Neuronal stem cell (in vitro differentiated cells): Measurements from ENCODE around the gene CCZ1B.
A peak's percentile ranks its signal among the peaks of the same experiment; 100 is the strongest.
"Not testable (repeated sequence)": the region's sequence is repeated elsewhere in the genome, so short reads cannot be mapped to it uniquely, and the experiment has no call there.

Experiments used
- DNase-seq: peaks from one replicate; pipeline ENCODE4 v3.0.0-alpha.2; 2013; ENCODE audit warnings: low spot score
- H2AFZ ChIP-seq: one replicate; pipeline ENCODE4 v1.6.1; 2013; ENCODE audit warnings: mild to moderate bottlenecking, low read length, inconsistent platforms
- H2AK5ac ChIP-seq: 2 replicates; pipeline ENCODE4 v1.6.1; 2013; ENCODE audit warnings: low read depth, mild to moderate bottlenecking, inconsistent platforms, low read length, moderate library complexity, mixed read lengths
- H2BK120ac ChIP-seq: 2 replicates; pipeline ENCODE4 v1.6.1; 2013; ENCODE audit warnings: low read depth, mild to moderate bottlenecking, inconsistent platforms, low read length, moderate library complexity, mixed read lengths
- H2BK12ac ChIP-seq: one replicate; pipeline ENCODE4 v1.6.1; 2013; ENCODE audit warnings: low read length, inconsistent platforms
- H2BK15ac ChIP-seq: 2 replicates; pipeline ENCODE4 v1.6.1; 2013; ENCODE audit warnings: mild to moderate bottlenecking, low read length, inconsistent platforms, mixed read lengths
- H2BK5ac ChIP-seq: one replicate; pipeline ENCODE4 v1.6.1; 2013; ENCODE audit warnings: inconsistent platforms, mild to moderate bottlenecking, low read length, moderate library complexity
- H3K14ac ChIP-seq: one replicate; pipeline ENCODE4 v1.6.1; 2013; ENCODE audit warnings: low read length, inconsistent platforms
- H3K18ac ChIP-seq: 2 replicates; pipeline ENCODE4 v1.6.1; 2013; ENCODE audit warnings: low read length, inconsistent platforms
- H3K23ac ChIP-seq: 2 replicates; pipeline ENCODE4 v1.6.1; 2013; ENCODE audit warnings: low read depth, mild to moderate bottlenecking, mixed read lengths, low read length, inconsistent platforms; ENCODE audit not compliant: poor library complexity
- H3K27ac ChIP-seq: replicated peaks from 3 replicates; pipeline ENCODE4 v1.5.1; 2013; ENCODE audit warnings: low read length, inconsistent platforms
- H3K27me3 ChIP-seq, 3 experiments: 2 replicates each; pipeline ENCODE4 v1.6.1; 2013; ENCODE audit warnings: low read length in 3 of 3, mild to moderate bottlenecking in 2 of 3, inconsistent platforms in 1 of 3, low read depth in 1 of 3, mixed read lengths in 1 of 3, moderate library complexity in 1 of 3; ENCODE audit not compliant: control insufficient read depth in 3 of 3, insufficient read depth in 3 of 3
- H3K36me3 ChIP-seq, 2 donors: replicated peaks in 1 of 2; 2 replicates each; pipeline ENCODE4 v1.6.1; 2013; ENCODE audit warnings: low read length in 2 of 2; ENCODE audit not compliant: control insufficient read depth in 2 of 2, insufficient read depth in 2 of 2
- H3K4ac ChIP-seq: 2 replicates; pipeline ENCODE4 v1.6.1; 2013; ENCODE audit warnings: inconsistent platforms, mild to moderate bottlenecking, low read length, moderate library complexity
- H3K4me1 ChIP-seq, 2 donors: 1 replicate in 1 of 2; 2 replicates in 1 of 2; pipeline ENCODE4 v1.6.1; 2013; ENCODE audit warnings: low read length in 2 of 2, low read depth in 1 of 2; ENCODE audit not compliant: control insufficient read depth in 2 of 2, insufficient read depth in 1 of 2
- H3K4me2 ChIP-seq: one replicate; pipeline ENCODE4 v1.6.1; 2013; ENCODE audit warnings: mild to moderate bottlenecking, low read length, inconsistent platforms; ENCODE audit not compliant: insufficient read depth, poor library complexity, severe bottlenecking
- H3K4me3 ChIP-seq, 2 donors: 2 replicates each; pipeline ENCODE4 v1.5.1; 2013; ENCODE audit warnings: low read length in 2 of 2, mild to moderate bottlenecking in 2 of 2, inconsistent platforms in 1 of 2, moderate library complexity in 1 of 2
- H3K79me1 ChIP-seq: one replicate; pipeline ENCODE4 v1.6.1; 2013; ENCODE audit warnings: low read depth, mild to moderate bottlenecking, inconsistent platforms, low read length, moderate library complexity
- H3K9ac ChIP-seq: one replicate; pipeline ENCODE4 v1.6.1; 2013; ENCODE audit warnings: mild to moderate bottlenecking, low read depth, low read length, inconsistent platforms; ENCODE audit not compliant: poor library complexity
- H3K9me3 ChIP-seq, 2 donors: replicated peaks in 1 of 2; 2 replicates each; pipeline versions ENCODE3 to v1.6.1; 2013; ENCODE audit warnings: low read length in 2 of 2, mild to moderate bottlenecking in 2 of 2, inconsistent platforms in 1 of 2, low read depth in 1 of 2, mixed read lengths in 1 of 2, moderate library complexity in 1 of 2; ENCODE audit not compliant: control insufficient read depth in 2 of 2, insufficient read depth in 1 of 2
- H4K8ac ChIP-seq: one replicate; pipeline ENCODE4 v1.6.1; 2013; ENCODE audit warnings: low read depth, mild to moderate bottlenecking, inconsistent platforms, low read length, moderate library complexity
- H4K91ac ChIP-seq: one replicate; pipeline ENCODE4 v1.6.1; 2013; ENCODE audit warnings: low read length, low read depth, mild to moderate bottlenecking, inconsistent platforms; ENCODE audit not compliant: poor library complexity
- WGBS, 2 donors: extraction: QIAGEN DNeasy Blood & Tissue Kit; methylation state at CpG; one replicate each; pipeline ENCODE4 v1.1.7; 2013; ENCODE audit warnings: missing lambda C conversion rate in 2 of 2, mixed read lengths in 1 of 2; ENCODE audit not compliant: insufficient read length in 2 of 2, insufficient replicate concordance in 1 of 2; ENCODE audit errors: extremely low coverage in 2 of 2; 5-methylcytosine and 5-hydroxymethylcytosine counted together

CCZ1B gene

DNA sequence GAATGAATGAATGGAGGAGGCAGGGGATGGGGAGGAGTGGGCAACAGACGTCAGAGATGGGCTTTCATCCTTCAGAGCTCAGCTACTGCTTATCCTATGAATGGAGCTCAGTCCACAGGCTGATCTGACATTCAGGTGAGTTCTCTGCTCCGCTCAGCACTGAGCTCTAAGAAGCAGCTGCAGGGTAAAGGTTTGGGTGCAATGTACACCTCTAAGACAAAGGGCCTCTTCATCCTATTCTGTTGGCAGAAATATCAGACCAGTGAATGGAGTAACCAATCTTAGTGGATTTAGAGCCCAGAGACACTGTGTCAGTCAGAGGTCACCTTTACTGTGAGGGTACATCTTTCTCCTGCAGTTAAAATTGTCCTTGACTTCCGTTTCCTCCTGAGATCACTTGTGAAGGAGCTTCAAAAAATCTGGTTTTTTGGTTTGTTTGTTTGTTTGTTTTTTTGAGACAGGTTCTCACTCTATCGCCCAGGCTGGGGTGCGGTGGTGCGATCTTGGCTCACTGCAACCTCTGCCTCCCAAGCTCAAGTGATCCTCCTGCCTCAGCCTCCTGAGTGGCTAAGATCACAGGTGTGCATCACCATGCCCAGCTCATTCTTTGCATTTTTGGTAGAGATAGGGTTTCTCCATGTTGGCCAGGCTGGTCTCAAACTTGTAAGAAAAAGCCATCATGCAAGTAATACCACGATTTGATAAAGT is 5.1 kb upstream of the CCZ1B start:
- H3K23ac ChIP-seq, result no peak overlapping the region
- H3K4me1 ChIP-seq, result peaks cover 0 to 2% of the 10 kb centered on the region in 2 donors
- H2BK120ac ChIP-seq, result no peak overlapping the region
- H2AFZ ChIP-seq, result no peak overlapping the region
- H3K4me2 ChIP-seq, result no peak overlapping the region
- H3K9me3 ChIP-seq, result no peaks in the 10 kb centered on the region
- H3K79me1 ChIP-seq, result no peaks in the 10 kb centered on the region
- DNase-seq, result no peak
- H3K18ac ChIP-seq, result no peak overlapping the region
- peaks cover 0 to 4% (median 0%) of the 10 kb centered on the region in 3 experiments for H3K27me3 ChIP-seq
- H3K4ac ChIP-seq, result no peak overlapping the region
- H2BK15ac ChIP-seq, result no peak overlapping the region
- no peak overlapping the region for H2BK12ac ChIP-seq
- H3K4me3 ChIP-seq, result no peak overlapping the region
- H4K91ac ChIP-seq, result no peak overlapping the region
- peak overlapping the region; percentile 28 for H2AK5ac ChIP-seq
- no CpG with 5 or more reads among the region's 7 CpGs for WGBS, 2 donors
- H2BK5ac ChIP-seq, result no peak overlapping the region
- H3K36me3 ChIP-seq, result no peaks in the 10 kb centered on the region
- peak overlapping the region; percentile 17 for H4K8ac ChIP-seq
- peak overlapping the region; percentile 44 for H3K9ac ChIP-seq
- no peak overlapping the region for H3K27ac ChIP-seq
- H3K14ac ChIP-seq, result peak overlapping the region; percentile 27

DNA sequence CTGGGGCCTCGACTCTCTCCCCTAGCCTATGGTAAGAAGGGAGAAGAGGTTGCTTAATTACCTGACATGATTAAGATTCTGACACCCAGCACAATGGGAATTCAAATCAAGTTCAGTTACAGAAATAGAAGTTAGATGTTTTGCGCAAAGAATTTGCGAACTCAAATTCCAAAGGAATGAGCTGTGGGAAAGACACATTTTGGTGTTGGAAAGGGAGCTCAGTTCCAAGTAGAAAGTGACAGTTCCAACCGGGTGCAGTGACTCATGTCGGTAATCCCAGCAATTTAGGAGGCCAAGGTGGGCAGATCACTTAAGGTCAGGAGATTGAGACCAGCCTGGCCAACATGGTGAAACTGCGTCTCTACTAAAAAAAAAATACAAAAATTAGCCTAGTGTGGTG is 4.0 kb upstream of the CCZ1B start:
- H3K23ac ChIP-seq, H3K4me2 ChIP-seq, H3K4ac ChIP-seq, H3K14ac ChIP-seq, H3K4me1 ChIP-seq, H2AK5ac ChIP-seq, H2BK120ac ChIP-seq, H3K9me3 ChIP-seq, H4K91ac ChIP-seq, H3K79me1 ChIP-seq, H3K9ac ChIP-seq, H2BK5ac ChIP-seq, H3K18ac ChIP-seq, H3K27ac ChIP-seq, H3K27me3 ChIP-seq, H2BK15ac ChIP-seq, H3K4me3 ChIP-seq, DNase-seq, H2AFZ ChIP-seq, H2BK12ac ChIP-seq, H4K8ac ChIP-seq, H3K36me3 ChIP-seq: not testable (repeated sequence)
- WGBS, 2 donors, result no CpG with 5 or more reads among the region's 6 CpGs

- WGBS, 2 donors, result no CpG with 5 or more reads among the region's 5 CpGs
- not testable (repeated sequence) for H4K8ac ChIP-seq
Measured at GRCh38 chr7:6829616-6830015, 3.5 kb upstream of the CCZ1B start.

GRCh38 chr7:6827180-6827579 is 1.1 kb upstream of the CCZ1B start:
- H2BK12ac ChIP-seq, H3K23ac ChIP-seq: not testable (repeated sequence)

More at GRCh38 chr7:6829616-6830015, 3.5 kb upstream of the CCZ1B start:
- H2BK15ac ChIP-seq, H3K4me3 ChIP-seq, H3K18ac ChIP-seq, H3K14ac ChIP-seq, H2BK5ac ChIP-seq, H3K23ac ChIP-seq, H3K4me1 ChIP-seq, H2BK12ac ChIP-seq, H3K9ac ChIP-seq, H2AFZ ChIP-seq, H4K91ac ChIP-seq, H3K79me1 ChIP-seq, H3K27me3 ChIP-seq, H2BK120ac ChIP-seq, H3K9me3 ChIP-seq, H3K4me2 ChIP-seq, DNase-seq, H3K27ac ChIP-seq, H2AK5ac ChIP-seq, H3K36me3 ChIP-seq, H3K4ac ChIP-seq: not testable (repeated sequence)

More at GRCh38 chr7:6827180-6827579, 1.1 kb upstream of the CCZ1B start:
- H2AFZ ChIP-seq, H3K4ac ChIP-seq, H2AK5ac ChIP-seq, H2BK15ac ChIP-seq, H3K14ac ChIP-seq, H4K91ac ChIP-seq, H3K79me1 ChIP-seq, H2BK5ac ChIP-seq, H3K36me3 ChIP-seq, H4K8ac ChIP-seq, H3K27me3 ChIP-seq, H3K9ac ChIP-seq, H3K4me1 ChIP-seq, H3K4me3 ChIP-seq, H2BK120ac ChIP-seq, H3K18ac ChIP-seq, H3K9me3 ChIP-seq, H3K4me2 ChIP-seq, H3K27ac ChIP-seq: not testable (repeated sequence)
- no CpG with 5 or more reads among the region's 12 CpGs for WGBS, 2 donors
- DNase-seq, result peak; percentile 18
